ENCODE measurements around the gene ZFP3.
"Not testable (repeated sequence)": the region's sequence is repeated elsewhere in the genome, so short reads cannot be mapped to it uniquely, and the experiment has no call there.

Gene ZFP3

GRCh38 chr17:5124896-5125295 is 46.6 kb downstream of the ZFP3 start:
- DNase-seq (ENCODE audit: low read depth), result not testable (repeated sequence)

DNA sequence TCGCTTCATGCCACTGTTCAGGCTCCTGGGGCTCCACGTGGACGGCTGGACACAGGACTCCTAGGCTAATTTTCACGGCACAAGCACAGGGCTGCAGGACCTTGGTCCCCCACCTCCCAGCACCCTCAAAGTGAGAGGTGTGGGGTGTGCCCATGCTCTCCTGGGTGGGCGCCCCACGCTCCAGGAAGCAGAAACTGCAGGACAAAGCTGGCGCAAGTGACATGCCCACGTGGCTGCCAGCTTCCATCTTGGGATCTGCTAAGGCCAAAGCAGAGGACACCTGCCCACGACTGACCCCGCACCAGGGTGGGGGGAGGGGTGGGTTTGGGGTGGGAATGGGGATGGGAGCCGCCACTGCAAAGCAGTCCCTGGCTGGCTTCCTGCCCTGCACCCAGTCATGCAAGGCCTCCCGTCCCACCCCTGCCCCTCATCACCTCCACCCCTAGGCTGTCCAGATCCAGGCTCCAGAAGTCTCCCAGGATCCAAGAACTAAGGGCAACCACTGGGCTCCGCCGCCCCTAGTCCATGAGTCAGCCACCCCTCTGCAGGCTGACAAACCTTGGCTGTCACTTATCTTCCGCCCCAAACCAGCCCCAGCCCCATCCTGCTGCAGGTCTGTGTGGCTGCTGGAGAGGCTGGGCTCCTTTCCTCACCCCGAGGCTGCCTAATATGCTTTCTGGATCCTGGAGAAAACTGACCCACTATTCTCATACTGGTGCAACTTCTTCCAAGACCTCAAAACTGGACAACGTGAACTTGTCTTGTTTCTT is 48.6 kb downstream of the ZFP3 start:
- DNase-seq (ENCODE audit: low read depth), result no peak

DNA sequence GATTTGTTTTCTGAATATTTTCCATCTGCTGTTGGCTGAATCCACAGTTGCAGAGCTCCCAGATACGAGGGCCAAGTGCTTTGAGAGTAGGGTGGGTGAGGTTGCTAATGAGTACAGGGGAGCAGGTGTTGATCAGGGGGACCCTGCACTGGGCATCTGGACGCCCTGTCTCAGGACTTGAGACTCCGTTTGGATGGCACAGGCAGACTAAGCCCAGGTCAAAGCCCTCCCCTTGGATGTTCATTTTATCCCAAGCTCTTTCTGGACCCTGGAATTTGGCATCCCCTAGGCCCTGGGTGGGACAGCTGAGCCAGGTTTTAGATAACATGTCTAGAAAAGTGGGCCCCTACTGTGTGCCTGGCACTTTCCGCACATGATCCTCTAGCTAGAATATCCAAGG is 49.6 kb downstream of the ZFP3 start:
- no peak for DNase-seq (ENCODE audit: low read depth)

- not testable (repeated sequence) for DNase-seq (ENCODE audit: low read depth)
These were observed 50.1 kb downstream of the ZFP3 start for GRCh38 chr17:5128387-5128786.

GRCh38 chr17:5128905-5129535 is 50.8 kb downstream of the ZFP3 start:
- DNase-seq (ENCODE audit: low read depth), result no peak

- not testable (repeated sequence) for DNase-seq (ENCODE audit: low read depth)
These were observed 51.5 kb downstream of the ZFP3 start for GRCh38 chr17:5129770-5130169.

GRCh38 chr17:5130261-5130660 is 52.0 kb downstream of the ZFP3 start:
- not testable (repeated sequence) for DNase-seq (ENCODE audit: low read depth)

DNA sequence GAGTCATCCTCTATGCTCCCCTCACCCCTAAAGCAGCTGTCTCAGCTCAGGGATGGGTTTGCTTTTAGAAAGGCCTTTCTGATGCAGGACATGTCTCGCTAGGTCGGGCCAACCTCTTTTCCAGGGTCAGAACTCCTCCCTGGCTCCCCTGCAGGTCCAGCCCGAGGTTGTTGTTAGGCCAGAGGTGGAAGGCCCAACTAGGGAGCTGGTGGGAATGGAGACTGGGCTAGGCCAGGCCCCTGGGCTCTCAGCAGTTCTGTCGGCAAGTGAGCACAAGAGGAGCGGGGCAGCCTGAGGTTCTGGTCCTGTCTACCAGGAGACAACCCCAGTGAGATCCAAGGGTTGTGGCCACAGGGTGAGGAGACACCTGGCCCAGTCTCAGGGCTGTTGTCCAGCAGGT is 52.4 kb downstream of the ZFP3 start:
- DNase-seq (ENCODE audit: low read depth), result not testable (repeated sequence)

- DNase-seq (ENCODE audit: low read depth), result no peak
These were observed 53.0 kb downstream of the ZFP3 start for GRCh38 chr17:5131146-5131715.

- not testable (repeated sequence) for DNase-seq (ENCODE audit: low read depth)
These were observed 53.7 kb downstream of the ZFP3 start for GRCh38 chr17:5131799-5132502.

DNA sequence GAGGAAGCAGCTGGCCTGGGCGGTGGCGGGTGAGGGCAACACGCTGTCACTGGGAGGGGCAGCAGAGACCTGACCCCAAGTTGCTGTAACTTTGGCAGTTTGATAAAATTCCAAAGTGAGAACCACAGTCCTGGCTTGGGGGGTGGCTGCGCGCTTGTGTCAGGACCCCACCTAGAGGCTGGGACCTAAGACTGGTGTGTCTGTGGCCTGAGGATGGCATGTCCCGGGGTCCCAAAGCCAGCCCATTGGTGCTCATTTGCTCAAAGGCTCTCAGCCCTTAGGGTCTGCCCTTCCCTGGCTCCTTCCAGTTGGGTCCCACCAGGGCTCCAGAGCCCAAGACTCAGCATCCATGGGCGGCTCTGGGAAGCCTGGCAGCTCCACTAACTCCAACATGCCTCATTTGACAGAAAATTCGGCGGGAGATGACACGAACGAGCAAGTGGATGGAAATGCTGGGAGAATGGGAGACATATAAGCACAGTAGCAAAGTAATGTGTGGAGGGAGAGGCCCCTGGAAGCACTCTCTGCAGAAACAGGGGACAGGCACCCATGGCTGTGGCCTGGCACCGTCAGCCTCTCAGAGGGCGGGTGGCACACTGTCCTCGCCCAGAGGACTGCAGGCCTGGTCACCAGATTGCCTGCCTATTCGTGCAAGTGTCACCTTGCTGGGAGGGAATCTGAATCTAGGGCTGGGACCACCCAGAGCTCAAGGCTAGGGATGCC is 54.4 kb downstream of the ZFP3 start:
- DNase-seq (ENCODE audit: low read depth), result not testable (repeated sequence)

DNA sequence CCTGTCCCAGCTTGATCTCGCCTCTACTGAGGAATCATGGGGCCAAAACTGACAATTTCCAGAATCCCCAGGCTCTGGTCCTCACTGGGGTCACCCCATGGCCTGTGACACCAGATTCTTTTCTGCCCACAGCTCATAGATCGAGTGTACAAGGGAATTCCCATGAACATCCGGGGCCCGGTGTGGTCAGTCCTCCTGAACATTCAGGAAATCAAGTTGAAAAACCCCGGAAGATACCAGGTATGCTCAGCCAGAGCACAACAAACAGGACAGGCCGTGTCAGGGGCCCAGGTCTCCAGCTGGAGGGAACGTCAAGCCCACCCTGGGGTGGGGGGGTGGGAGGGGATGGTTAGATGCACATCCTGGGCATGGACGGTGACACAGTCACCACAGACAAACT is 55.0 kb downstream of the ZFP3 start:
- DNase-seq (ENCODE audit: low read depth), result no peak

GRCh38 chr17:5133961-5134360 is 55.7 kb downstream of the ZFP3 start:
- DNase-seq (ENCODE audit: low read depth), result not testable (repeated sequence)

- DNase-seq (ENCODE audit: low read depth), result not testable (repeated sequence)
These were observed 56.3 kb downstream of the ZFP3 start for GRCh38 chr17:5134571-5134970.

- DNase-seq (ENCODE audit: low read depth), result not testable (repeated sequence)
These were observed 57.0 kb downstream of the ZFP3 start for GRCh38 chr17:5135131-5135712.

GRCh38 chr17:5135726-5136579 is 57.7 kb downstream of the ZFP3 start:
- no peak for DNase-seq (ENCODE audit: low read depth)

DNA sequence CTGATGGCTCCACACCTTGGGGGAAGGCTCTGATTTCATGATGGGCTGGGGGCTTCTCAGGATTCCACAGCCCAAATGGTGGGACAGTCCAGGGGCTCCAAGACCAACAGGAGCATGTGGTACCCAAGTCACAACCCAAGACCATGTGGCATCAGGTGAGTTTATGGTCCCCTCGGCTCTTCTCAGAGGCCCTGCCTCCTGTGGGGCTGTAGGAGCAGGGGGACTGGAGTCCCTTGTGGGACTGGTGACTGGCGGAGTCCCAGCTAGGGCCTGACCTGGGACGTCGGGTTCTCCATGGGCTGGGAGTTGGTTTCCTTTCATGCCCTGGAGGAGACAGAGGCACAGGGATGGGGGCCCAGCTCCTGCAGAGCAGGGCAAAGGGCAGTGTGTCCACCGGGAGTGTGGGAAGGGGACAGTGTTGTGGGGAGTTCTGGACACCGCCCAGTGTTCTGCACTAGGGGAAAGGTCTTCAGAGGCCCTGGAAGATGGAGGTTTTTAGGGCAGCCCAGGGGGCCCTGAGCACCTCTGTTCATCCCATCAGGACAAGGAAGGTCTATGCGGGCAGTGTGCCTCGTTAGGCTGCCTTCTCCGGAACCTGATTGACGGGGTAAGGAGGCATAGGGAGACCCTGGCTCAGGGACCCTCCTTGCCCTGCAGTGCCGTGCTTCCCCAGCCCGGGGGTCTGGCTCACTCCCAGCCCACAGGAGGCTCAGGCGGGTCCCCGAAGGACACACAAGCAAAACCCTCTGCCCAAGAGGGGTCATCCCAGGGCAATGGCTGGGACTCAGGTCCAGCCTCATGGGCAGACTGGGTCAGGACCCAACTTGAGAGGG is 58.5 kb downstream of the ZFP3 start:
- DNase-seq (ENCODE audit: low read depth), result not testable (repeated sequence)

- not testable (repeated sequence) for DNase-seq (ENCODE audit: low read depth)
These were observed 59.4 kb downstream of the ZFP3 start for GRCh38 chr17:5137511-5138197.

GRCh38 chr17:5138198-5138544 is 59.9 kb downstream of the ZFP3 start:
- not testable (repeated sequence) for DNase-seq (ENCODE audit: low read depth)
